Activated naive CD8-positive, alpha-beta T cell (primary cell): Measurements from ENCODE around the gene FBXW9.
"Not testable (repeated sequence)": the region's sequence is repeated elsewhere in the genome, so short reads cannot be mapped to it uniquely, and the experiment has no call there.

ENCODE experiments used
- H3K27ac Mint-ChIP-seq: one replicate; pipeline ENCODE4 v1.8.0; 2021; ENCODE audit warnings: mixed read lengths
- H3K27me3 Mint-ChIP-seq: one replicate; pipeline ENCODE4 v1.8.0; 2021; ENCODE audit warnings: mixed read lengths
- H3K36me3 Mint-ChIP-seq: one replicate; pipeline ENCODE4 v1.8.0; 2021; ENCODE audit warnings: mixed read lengths
- H3K4me1 Mint-ChIP-seq: one replicate; pipeline ENCODE4 v1.8.0; 2021; ENCODE audit warnings: low read depth, mixed read lengths
- H3K4me3 Mint-ChIP-seq: one replicate; pipeline ENCODE4 v1.8.0; 2021; ENCODE audit warnings: mild to moderate bottlenecking, mixed read lengths
- H3K9me3 Mint-ChIP-seq: one replicate; pipeline ENCODE4 v1.8.0; 2021; ENCODE audit warnings: low read depth, mixed read lengths

Gene FBXW9

GRCh38 chr19:12722566-12723380, 26.3 kb upstream of the FBXW9 start:
- H3K27ac Mint-ChIP-seq = peak overlapping the region; percentile 97
- H3K4me1 Mint-ChIP-seq = peaks cover 22% of the 10 kb centered on the region
- H3K4me3 Mint-ChIP-seq = peak overlapping the region; percentile 99
- no peaks in the 10 kb centered on the region for H3K27me3 Mint-ChIP-seq
- H3K36me3 Mint-ChIP-seq = peaks cover 14% of the 10 kb centered on the region
- H3K9me3 Mint-ChIP-seq = no peaks in the 10 kb centered on the region

DNA sequence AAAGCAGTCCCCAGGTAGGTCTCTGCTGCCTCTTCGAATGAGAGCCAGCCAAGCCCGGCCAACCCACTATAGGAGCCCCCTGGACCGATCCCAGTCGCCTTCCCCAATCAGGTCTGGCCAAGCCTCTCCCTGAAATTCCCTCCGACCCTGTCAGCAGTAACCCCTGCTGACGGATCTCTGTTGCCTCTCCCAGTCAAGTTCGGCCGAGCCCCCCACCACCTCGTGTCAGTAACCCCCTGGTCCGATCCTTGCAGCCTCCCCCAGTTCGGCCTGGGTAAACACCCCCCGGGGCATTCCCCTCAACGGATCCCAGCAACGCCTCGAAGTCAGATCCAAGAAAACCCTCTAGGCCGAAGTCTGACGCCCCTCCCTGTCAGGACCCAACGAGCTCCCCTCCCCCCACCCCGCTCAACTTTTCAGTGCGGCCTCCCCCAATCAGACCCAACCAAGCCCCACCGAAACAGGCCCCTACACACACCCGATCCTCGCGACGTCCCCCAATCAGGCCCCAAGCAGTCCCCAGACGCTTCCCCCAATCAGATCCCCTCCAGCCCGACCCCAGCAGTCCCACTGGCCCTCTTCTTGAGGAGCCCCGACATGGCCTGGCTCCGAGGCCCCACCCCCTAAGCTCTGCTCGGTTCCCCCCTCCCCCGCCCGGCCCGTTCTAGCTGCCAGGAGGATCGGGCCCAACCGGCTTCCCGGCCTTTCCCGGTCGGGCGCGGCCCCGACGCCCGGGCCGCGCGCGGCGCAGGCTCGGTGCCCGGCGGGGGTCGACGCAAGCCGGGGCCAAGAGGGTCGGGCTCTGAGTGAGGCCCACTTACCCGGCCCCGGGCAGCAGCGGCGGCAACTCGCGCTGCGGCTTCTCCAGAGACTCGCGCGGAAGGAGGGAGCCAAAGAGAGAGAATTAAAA, 25.5 kb upstream of the FBXW9 start:
- H3K4me1 Mint-ChIP-seq = peaks cover 22% of the 10 kb centered on the region
- H3K9me3 Mint-ChIP-seq = no peaks in the 10 kb centered on the region
- H3K36me3 Mint-ChIP-seq = peaks cover 14% of the 10 kb centered on the region
- H3K27me3 Mint-ChIP-seq = no peaks in the 10 kb centered on the region
- H3K4me3 Mint-ChIP-seq = peak overlapping the region; percentile 99
- peak overlapping the region; percentile 64 for H3K27ac Mint-ChIP-seq

- peak overlapping the region; percentile 66 for H3K27ac Mint-ChIP-seq
- no peaks in the 10 kb centered on the region for H3K27me3 Mint-ChIP-seq
- H3K4me3 Mint-ChIP-seq = peak overlapping the region; percentile 91
- peaks cover 25% of the 10 kb centered on the region for H3K4me1 Mint-ChIP-seq
- no peaks in the 10 kb centered on the region for H3K9me3 Mint-ChIP-seq
- peaks cover 16% of the 10 kb centered on the region for H3K36me3 Mint-ChIP-seq
These were observed 24.6 kb upstream of the FBXW9 start for GRCh38 chr19:12720851-12721655.

DNA sequence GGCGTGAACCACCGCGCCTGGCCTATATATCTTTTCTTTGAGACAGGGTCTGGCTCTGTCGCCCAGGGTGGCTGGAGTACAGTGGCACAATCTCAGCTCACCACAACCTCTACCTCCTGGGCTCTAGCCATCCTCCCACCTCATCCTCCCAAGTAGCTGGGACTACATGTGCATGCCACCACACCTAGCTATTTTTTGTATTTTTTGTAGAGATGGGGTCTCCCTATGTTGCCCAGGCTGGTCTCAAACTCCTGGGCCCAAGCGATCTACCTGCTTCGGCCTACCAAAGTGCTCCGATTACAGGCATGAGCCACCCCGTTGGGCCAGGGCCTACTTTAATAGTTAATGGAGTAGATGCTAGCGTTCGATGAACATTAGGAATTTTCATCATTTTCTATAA, 23.9 kb upstream of the FBXW9 start:
- peaks cover 25% of the 10 kb centered on the region for H3K4me1 Mint-ChIP-seq
- H3K36me3 Mint-ChIP-seq = peaks cover 16% of the 10 kb centered on the region
- H3K27ac Mint-ChIP-seq = peak overlapping the region; percentile 66
- H3K27me3 Mint-ChIP-seq = no peaks in the 10 kb centered on the region
- no peaks in the 10 kb centered on the region for H3K9me3 Mint-ChIP-seq
- H3K4me3 Mint-ChIP-seq = peak overlapping the region; percentile 90

GRCh38 chr19:12715929-12716328, 19.5 kb upstream of the FBXW9 start:
- peaks cover 16% of the 10 kb centered on the region for H3K4me1 Mint-ChIP-seq

GRCh38 chr19:12715102-12715501, 18.7 kb upstream of the FBXW9 start:
- Mint-ChIP-seq H3K27ac (no peak overlapping the region), H3K27me3 (no peaks in the 10 kb centered on the region), H3K4me1 (peaks cover 10% of the 10 kb centered on the region), H3K9me3 (no peaks in the 10 kb centered on the region), H3K4me3 (no peak overlapping the region), H3K36me3 (peaks cover 12% of the 10 kb centered on the region)

More at GRCh38 chr19:12715929-12716328, 19.5 kb upstream of the FBXW9 start:
- no peaks in the 10 kb centered on the region for H3K9me3 Mint-ChIP-seq
- H3K27me3 Mint-ChIP-seq = no peaks in the 10 kb centered on the region
- H3K36me3 Mint-ChIP-seq = peaks cover 15% of the 10 kb centered on the region
- no peak overlapping the region for H3K4me3 Mint-ChIP-seq
- H3K27ac Mint-ChIP-seq = no peak overlapping the region

DNA sequence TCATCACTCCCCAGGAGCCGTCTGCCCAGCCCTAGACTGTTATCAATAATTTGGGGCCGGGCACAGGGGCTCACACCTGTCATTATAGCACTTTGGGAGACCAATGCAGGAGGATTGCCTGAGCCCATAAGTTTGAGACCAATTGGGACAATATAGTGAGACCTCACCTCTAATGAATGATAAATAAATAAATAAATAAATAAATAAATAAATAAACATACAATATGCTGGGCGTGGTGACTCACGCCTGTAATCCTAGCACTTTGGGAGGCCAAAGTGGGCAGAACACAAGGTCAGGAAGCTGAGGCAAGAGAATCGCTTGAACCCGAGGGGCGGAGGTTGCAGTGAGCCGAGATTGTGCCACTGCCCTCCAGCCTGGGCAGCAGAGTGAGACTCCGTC, 16.9 kb upstream of the FBXW9 start:
- H3K9me3 Mint-ChIP-seq, H3K36me3 Mint-ChIP-seq, H3K27me3 Mint-ChIP-seq, H3K4me3 Mint-ChIP-seq, H3K27ac Mint-ChIP-seq, H3K4me1 Mint-ChIP-seq: not testable (repeated sequence)

DNA sequence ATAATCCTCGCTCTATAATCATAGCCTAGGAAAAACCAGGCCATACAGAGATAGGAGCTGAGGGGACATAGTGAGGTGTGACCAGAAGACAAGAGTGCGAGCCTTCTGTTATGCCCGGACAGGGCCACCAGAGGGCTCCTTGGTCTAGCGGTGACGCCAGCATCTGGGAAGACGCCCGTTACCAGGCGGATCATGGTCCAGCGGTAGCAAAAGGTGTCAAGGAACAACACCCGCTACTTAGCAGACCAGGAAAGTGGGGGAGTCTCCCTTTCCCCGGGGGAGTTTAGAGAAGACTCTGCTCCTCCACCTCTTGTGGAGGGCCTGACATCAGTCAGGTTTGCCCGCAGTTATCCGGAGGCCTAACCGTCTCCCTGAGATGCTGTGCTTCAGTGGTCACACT, 15.6 kb upstream of the FBXW9 start:
- H3K27me3 Mint-ChIP-seq, H3K36me3 Mint-ChIP-seq, H3K9me3 Mint-ChIP-seq, H3K4me1 Mint-ChIP-seq, H3K27ac Mint-ChIP-seq, H3K4me3 Mint-ChIP-seq: not testable (repeated sequence)

- Mint-ChIP-seq H3K4me1 (no peaks in the 10 kb centered on the region), H3K27me3 (no peaks in the 10 kb centered on the region), H3K27ac (no peak overlapping the region), H3K4me3 (no peak overlapping the region), H3K9me3 (no peaks in the 10 kb centered on the region), H3K36me3 (peaks cover 3% of the 10 kb centered on the region)
These were observed 14.8 kb upstream of the FBXW9 start for GRCh38 chr19:12711187-12711586.

DNA sequence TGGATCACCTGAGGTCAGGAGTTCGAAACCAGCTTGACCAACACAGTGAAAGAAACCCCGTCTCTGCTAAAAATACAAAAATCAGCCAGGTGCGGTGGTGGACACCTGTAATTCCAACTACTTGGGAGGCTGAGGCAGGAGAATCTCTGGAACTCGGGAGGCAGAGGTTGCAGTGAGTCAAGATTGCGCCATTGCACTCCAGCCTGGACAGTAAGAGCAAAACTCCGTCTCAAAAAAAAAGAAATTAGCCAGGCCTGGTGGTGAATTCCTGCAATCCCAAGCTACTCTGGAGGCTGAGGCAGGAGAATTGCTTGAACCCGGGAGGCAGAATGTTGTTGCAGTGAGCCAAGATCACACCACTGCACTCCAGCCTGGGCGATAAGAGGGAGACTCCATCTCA, 12.2 kb upstream of the FBXW9 start:
- Mint-ChIP-seq H3K27ac (no peak overlapping the region), H3K4me1 (no peaks in the 10 kb centered on the region), H3K4me3 (no peak overlapping the region), H3K36me3 (peaks cover 3% of the 10 kb centered on the region), H3K27me3 (no peaks in the 10 kb centered on the region), H3K9me3 (no peaks in the 10 kb centered on the region)

DNA sequence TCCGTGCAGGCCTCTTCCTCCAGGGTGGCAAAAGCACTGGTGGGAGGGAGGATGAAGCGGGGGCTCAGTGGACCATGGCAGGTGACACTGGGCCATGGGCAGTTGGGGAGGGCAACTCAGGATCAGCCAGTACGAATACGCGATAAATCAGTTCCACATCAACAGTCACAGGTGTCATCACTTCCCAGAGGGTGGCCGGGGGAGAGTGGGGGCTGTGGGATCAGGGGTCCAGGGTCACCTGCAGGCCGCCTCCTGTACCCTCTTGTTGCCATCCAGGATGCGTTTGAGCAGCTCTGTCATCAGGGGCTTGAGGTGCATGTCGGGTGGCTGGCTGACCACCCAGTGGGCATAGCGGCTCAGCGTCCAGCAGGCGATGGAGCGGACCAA, 9.9 kb upstream of the FBXW9 start:
- Mint-ChIP-seq H3K4me3 (no peak overlapping the region), H3K4me1 (no peaks in the 10 kb centered on the region), H3K27me3 (no peaks in the 10 kb centered on the region), H3K27ac (no peak overlapping the region), H3K9me3 (no peaks in the 10 kb centered on the region), H3K36me3 (peaks cover 4% of the 10 kb centered on the region)

GRCh38 chr19:12705654-12706331, 9.4 kb upstream of the FBXW9 start:
- Mint-ChIP-seq H3K4me3 (no peak overlapping the region), H3K9me3 (no peaks in the 10 kb centered on the region), H3K36me3 (peaks cover 4% of the 10 kb centered on the region), H3K4me1 (no peaks in the 10 kb centered on the region), H3K27me3 (no peaks in the 10 kb centered on the region), H3K27ac (peak overlapping the region; percentile 50)

DNA sequence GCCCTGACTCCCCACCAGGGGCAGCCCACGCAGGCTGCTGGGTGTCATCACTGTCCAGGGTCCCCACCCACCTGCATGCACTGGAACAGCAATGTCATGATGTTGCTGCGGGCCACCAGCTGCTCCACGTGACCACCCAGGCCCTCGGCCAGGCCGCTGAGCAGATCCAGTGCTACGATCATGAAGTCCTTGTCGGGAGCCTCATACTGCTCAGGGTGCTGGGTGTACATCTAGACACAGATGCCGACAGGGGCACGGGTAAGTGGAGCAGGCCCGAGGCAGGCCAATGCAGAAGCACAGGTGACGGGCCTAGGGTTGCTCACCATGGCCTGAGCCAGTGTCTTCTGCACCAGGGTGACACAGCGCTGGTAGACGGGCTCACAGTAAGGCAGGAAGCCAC, 8.7 kb upstream of the FBXW9 start:
- Mint-ChIP-seq H3K27me3 (no peaks in the 10 kb centered on the region), H3K4me3 (no peak overlapping the region), H3K27ac (peak overlapping the region; percentile 50), H3K9me3 (no peaks in the 10 kb centered on the region), H3K36me3 (peaks cover 4% of the 10 kb centered on the region), H3K4me1 (no peaks in the 10 kb centered on the region)

- Mint-ChIP-seq H3K27me3 (no peaks in the 10 kb centered on the region), H3K36me3 (peaks cover 9% of the 10 kb centered on the region), H3K9me3 (no peaks in the 10 kb centered on the region), H3K4me1 (peaks cover 3% of the 10 kb centered on the region), H3K27ac (no peak overlapping the region), H3K4me3 (no peak overlapping the region)
These were observed 6.6 kb upstream of the FBXW9 start for GRCh38 chr19:12703046-12703445.
